Kidney tubule cell (primary cell): ENCODE data around the gene RHO.
"Not testable (repeated sequence)": the region's sequence is repeated elsewhere in the genome, so short reads cannot be mapped to it uniquely, and the experiment has no call there.

Experiments
- DNase-seq: peaks from one replicate; pipeline ENCODE4 v3.0.0-alpha.2; 2018; ENCODE audit warnings: low spot score

The RHO gene

GRCh38 chr3:129499604-129500333 lies 28.7 kb upstream of the RHO start:
- not testable (repeated sequence) for DNase-seq

- DNase-seq: no peak
These were observed 28.1 kb upstream of the RHO start for GRCh38 chr3:129500334-129500658.

GRCh38 chr3:129501630-129502029 lies 26.8 kb upstream of the RHO start:
- no peak for DNase-seq

- DNase-seq: no peak
These were observed 25.6 kb upstream of the RHO start for GRCh38 chr3:129502641-129503408.

GRCh38 chr3:129503471-129504291 lies 24.8 kb upstream of the RHO start:
- DNase-seq: no peak

GRCh38 chr3:129504471-129505100 lies 23.9 kb upstream of the RHO start:
- DNase-seq: no peak

GRCh38 chr3:129505341-129505740 lies 23.1 kb upstream of the RHO start:
- DNase-seq: no peak

- no peak for DNase-seq
These were observed 22.2 kb upstream of the RHO start for GRCh38 chr3:129506231-129506742.

GRCh38 chr3:129507181-129507831 lies 21.1 kb upstream of the RHO start:
- DNase-seq: no peak

- no peak for DNase-seq
These were observed 15.8 kb upstream of the RHO start for GRCh38 chr3:129512595-129512994.

GRCh38 chr3:129513705-129514104 lies 14.7 kb upstream of the RHO start:
- no peak for DNase-seq

- no peak for DNase-seq
These were observed 14.3 kb upstream of the RHO start for GRCh38 chr3:129514110-129514509.

GRCh38 chr3:129514563-129514962 lies 13.9 kb upstream of the RHO start:
- DNase-seq: no peak

GRCh38 chr3:129515108-129515820 lies 13.2 kb upstream of the RHO start:
- not testable (repeated sequence) for DNase-seq

- not testable (repeated sequence) for DNase-seq
These were observed 12.5 kb upstream of the RHO start for GRCh38 chr3:129515821-129516432.

- DNase-seq: no peak
These were observed 10.9 kb upstream of the RHO start for GRCh38 chr3:129517516-129517915.

GRCh38 chr3:129518038-129518561 lies 10.3 kb upstream of the RHO start:
- no peak for DNase-seq

GRCh38 chr3:129518581-129518980 lies 9.9 kb upstream of the RHO start:
- DNase-seq: no peak

GRCh38 chr3:129519449-129519848 lies 9.0 kb upstream of the RHO start:
- no peak for DNase-seq
